Cardiac septum (tissue), 1 donor: ENCODE results near the gene STXBP5. TPM values are rescaled to one million over a fixed set of nuclear protein-coding genes. Genes with fewer than 3 reads are reported as not detected.

Experiments used
- DNase-seq: peaks from one replicate; pipeline ENCODE4 v3.0.0-alpha.2; 2020; ENCODE audit warnings: low spot score
- intact Hi-C: fragments of 100-400 bp; cut with DNase I; formaldehyde crosslinking; loops from one replicate; pipeline ENCODE4 v1.14.0; 2022
- total RNA-seq: library from RNA; stranded (reverse); fragmentation: NEBNext Ultra II Directional; extraction: Animal tissue kit (Norgen Biotek cat#: 25700); gene quantifications from one replicate; pipeline ENCODE4 v1.2.1, GENCODE V29; 2021
- donor health status: DM: no; HTN: no; CAD: no.

The STXBP5 gene
- total RNA-seq, 1 donor from 2014 or later: 17.7 TPM

GRCh38 chr6:147279427-147279826 is 75.2 kb downstream of the STXBP5 start:
- DNase-seq: no peak
- intact Hi-C loops: no loop called here

- intact Hi-C loops: loop anchor here (10.0 kb wide), 1 partner anchor 367 kb away; no protein-coding TSS in a partner anchor
Observed at GRCh38 chr6:147281895-147282565, 77.8 kb downstream of the STXBP5 start.

GRCh38 chr6:147282566-147282959 is 78.3 kb downstream of the STXBP5 start:
- intact Hi-C loops: loop anchor here (10.0 kb wide), 1 partner anchor 368 kb away; no protein-coding TSS in a partner anchor

More at GRCh38 chr6:147281895-147282565, 77.8 kb downstream of the STXBP5 start:
- DNase-seq: no peak

GRCh38 chr6:147283460-147283859 is 79.2 kb downstream of the STXBP5 start:
- intact Hi-C loops: loop anchor here (10.0 kb wide), 1 partner anchor 369 kb away; no protein-coding TSS in a partner anchor
- no peak for DNase-seq

More at GRCh38 chr6:147282566-147282959, 78.3 kb downstream of the STXBP5 start:
- DNase-seq: no peak

GRCh38 chr6:147285087-147285855 is 81.1 kb downstream of the STXBP5 start:
- intact Hi-C loops: loop anchor here (1.0 to 10.0 kb wide), 2 partner anchors 370 to 428 kb away; no protein-coding TSS in a partner anchor
- no peak for DNase-seq

GRCh38 chr6:147287869-147288271 is 83.7 kb downstream of the STXBP5 start:
- no peak for DNase-seq
- intact Hi-C loops: loop anchor here (10.0 kb wide), 1 partner anchor 373 kb away; no protein-coding TSS in a partner anchor

- intact Hi-C loops: no loop called here
- DNase-seq: no peak
Observed at GRCh38 chr6:147297124-147297523, 92.9 kb downstream of the STXBP5 start.

- DNase-seq: no peak
- intact Hi-C loops: no loop called here
Observed at GRCh38 chr6:147297663-147298316, 93.6 kb downstream of the STXBP5 start.

- intact Hi-C loops: no loop called here
- DNase-seq: no peak
Observed at GRCh38 chr6:147298461-147298860, 94.2 kb downstream of the STXBP5 start.

- intact Hi-C loops: no loop called here
- DNase-seq: no peak
Observed at GRCh38 chr6:147299035-147299434, 94.8 kb downstream of the STXBP5 start.

- intact Hi-C loops: no loop called here
- DNase-seq: no peak
Observed at GRCh38 chr6:147301070-147301469, 96.9 kb downstream of the STXBP5 start.

- intact Hi-C loops: no loop called here
- DNase-seq: no peak
Observed at GRCh38 chr6:147304016-147304415, 99.8 kb downstream of the STXBP5 start.

GRCh38 chr6:147310521-147310920 is 106.3 kb downstream of the STXBP5 start:
- DNase-seq: no peak
- intact Hi-C loops: no loop called here

- DNase-seq: no peak
- intact Hi-C loops: no loop called here
Observed at GRCh38 chr6:147311218-147311617, 107.0 kb downstream of the STXBP5 start.

GRCh38 chr6:147321260-147321659 is 117.0 kb downstream of the STXBP5 start:
- no peak for DNase-seq
- intact Hi-C loops: no loop called here

GRCh38 chr6:147322299-147323162 is 118.3 kb downstream of the STXBP5 start:
- no peak for DNase-seq
- intact Hi-C loops: no loop called here

GRCh38 chr6:147325557-147325956 is 121.3 kb downstream of the STXBP5 start:
- intact Hi-C loops: no loop called here
- no peak for DNase-seq

- intact Hi-C loops: no loop called here
- no peak for DNase-seq
Observed at GRCh38 chr6:147331401-147331800, 127.2 kb downstream of the STXBP5 start.

- intact Hi-C loops: no loop called here
- no peak for DNase-seq
Observed at GRCh38 chr6:147337921-147338320, 133.7 kb downstream of the STXBP5 start.
